Liver (tissue), 3 donors: ENCODE measurements around the gene CELF4.

ENCODE experiments used
- FOXA1 ChIP-seq: IDR thresholded peaks from 2 replicates; pipeline ENCODE4 v1.6.1; 2016; ENCODE audit warnings: antibody characterized with exemption
- GABPA ChIP-seq, 2 donors: IDR thresholded peaks in 1 of 2; conservative IDR thresholded peaks in 1 of 2; 2 replicates each; pipeline ENCODE4 v1.6.1; 2016; ENCODE audit warnings: antibody characterized with exemption in 2 of 2, mild to moderate bottlenecking in 1 of 2, moderate library complexity in 1 of 2
- TF ChIP-seq, protein P1 (sequence below): fragments of 150-350 bp; IDR thresholded peaks from 2 replicates; pipeline ENCODE4 v1.5.1; 2017; ENCODE audit warnings: improper control_type of control experiment, low read depth, low read length; ENCODE audit not compliant: missing input control
- TF ChIP-seq, protein P2 (sequence below): IDR thresholded peaks from 2 replicates; pipeline ENCODE4 v1.6.1; 2016; ENCODE audit warnings: antibody characterized with exemption, mild to moderate bottlenecking
- TF ChIP-seq, protein P3 (sequence below): IDR thresholded peaks from 2 replicates; pipeline ENCODE4 v1.6.1; 2016; ENCODE audit warnings: antibody characterized with exemption
- TF ChIP-seq, protein P4 (sequence below): IDR thresholded peaks from 2 replicates; pipeline ENCODE4 v1.6.1; 2016; ENCODE audit warnings: antibody characterized with exemption
- donor health status: healthy.
- donor health status: healthy.

DNA sequence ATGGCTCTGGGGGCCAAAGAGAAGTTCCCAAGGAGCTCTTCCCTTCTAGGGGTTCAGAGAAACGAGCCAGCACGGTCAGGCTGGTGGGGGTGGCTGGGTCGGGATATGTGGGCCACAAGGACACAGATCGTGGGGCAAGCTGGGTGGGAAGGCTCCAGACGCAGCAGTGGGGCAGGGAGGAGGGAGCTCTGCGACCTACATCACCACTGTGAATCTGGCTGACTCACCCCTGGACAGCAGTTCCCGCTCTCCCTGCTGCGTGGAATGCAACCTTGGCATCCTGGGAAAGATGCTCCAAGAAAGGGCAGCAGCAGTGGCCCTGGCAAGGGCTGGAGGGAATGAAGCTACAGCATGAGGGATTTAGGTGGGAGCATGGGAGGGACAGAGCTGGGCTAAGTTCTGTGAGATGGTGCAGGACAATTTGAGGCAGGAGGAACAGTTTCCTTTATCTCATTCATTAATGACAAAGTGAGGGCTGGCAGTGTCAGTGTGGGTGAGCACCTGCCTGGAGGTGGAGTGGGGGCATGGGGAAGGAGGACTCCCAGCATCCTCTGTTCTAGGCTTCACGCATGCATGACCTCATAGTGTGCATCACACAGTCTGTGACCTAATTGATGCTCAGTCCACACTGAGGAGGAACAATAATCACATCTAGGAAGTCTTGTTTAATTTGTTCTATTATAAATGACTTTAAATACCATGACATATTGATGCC is 25.0 kb downstream of the CELF4 start:
- TF ChIP-seq GABPA (IDR thresholded peaks at IDR 0.05 in 1 of 2, conservative IDR thresholded peaks at IDR 0.05 in 1 of 2) (no peak), FOXA1 (no peak)
- TF ChIP-seq, protein P1, sequence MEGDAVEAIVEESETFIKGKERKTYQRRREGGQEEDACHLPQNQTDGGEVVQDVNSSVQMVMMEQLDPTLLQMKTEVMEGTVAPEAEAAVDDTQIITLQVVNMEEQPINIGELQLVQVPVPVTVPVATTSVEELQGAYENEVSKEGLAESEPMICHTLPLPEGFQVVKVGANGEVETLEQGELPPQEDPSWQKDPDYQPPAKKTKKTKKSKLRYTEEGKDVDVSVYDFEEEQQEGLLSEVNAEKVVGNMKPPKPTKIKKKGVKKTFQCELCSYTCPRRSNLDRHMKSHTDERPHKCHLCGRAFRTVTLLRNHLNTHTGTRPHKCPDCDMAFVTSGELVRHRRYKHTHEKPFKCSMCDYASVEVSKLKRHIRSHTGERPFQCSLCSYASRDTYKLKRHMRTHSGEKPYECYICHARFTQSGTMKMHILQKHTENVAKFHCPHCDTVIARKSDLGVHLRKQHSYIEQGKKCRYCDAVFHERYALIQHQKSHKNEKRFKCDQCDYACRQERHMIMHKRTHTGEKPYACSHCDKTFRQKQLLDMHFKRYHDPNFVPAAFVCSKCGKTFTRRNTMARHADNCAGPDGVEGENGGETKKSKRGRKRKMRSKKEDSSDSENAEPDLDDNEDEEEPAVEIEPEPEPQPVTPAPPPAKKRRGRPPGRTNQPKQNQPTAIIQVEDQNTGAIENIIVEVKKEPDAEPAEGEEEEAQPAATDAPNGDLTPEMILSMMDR: no peak
- TF ChIP-seq, protein P2, sequence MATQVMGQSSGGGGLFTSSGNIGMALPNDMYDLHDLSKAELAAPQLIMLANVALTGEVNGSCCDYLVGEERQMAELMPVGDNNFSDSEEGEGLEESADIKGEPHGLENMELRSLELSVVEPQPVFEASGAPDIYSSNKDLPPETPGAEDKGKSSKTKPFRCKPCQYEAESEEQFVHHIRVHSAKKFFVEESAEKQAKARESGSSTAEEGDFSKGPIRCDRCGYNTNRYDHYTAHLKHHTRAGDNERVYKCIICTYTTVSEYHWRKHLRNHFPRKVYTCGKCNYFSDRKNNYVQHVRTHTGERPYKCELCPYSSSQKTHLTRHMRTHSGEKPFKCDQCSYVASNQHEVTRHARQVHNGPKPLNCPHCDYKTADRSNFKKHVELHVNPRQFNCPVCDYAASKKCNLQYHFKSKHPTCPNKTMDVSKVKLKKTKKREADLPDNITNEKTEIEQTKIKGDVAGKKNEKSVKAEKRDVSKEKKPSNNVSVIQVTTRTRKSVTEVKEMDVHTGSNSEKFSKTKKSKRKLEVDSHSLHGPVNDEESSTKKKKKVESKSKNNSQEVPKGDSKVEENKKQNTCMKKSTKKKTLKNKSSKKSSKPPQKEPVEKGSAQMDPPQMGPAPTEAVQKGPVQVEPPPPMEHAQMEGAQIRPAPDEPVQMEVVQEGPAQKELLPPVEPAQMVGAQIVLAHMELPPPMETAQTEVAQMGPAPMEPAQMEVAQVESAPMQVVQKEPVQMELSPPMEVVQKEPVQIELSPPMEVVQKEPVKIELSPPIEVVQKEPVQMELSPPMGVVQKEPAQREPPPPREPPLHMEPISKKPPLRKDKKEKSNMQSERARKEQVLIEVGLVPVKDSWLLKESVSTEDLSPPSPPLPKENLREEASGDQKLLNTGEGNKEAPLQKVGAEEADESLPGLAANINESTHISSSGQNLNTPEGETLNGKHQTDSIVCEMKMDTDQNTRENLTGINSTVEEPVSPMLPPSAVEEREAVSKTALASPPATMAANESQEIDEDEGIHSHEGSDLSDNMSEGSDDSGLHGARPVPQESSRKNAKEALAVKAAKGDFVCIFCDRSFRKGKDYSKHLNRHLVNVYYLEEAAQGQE: no peak
- TF ChIP-seq, protein P3, sequence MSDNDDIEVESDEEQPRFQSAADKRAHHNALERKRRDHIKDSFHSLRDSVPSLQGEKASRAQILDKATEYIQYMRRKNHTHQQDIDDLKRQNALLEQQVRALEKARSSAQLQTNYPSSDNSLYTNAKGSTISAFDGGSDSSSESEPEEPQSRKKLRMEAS: no peak
- TF ChIP-seq, protein P4, sequence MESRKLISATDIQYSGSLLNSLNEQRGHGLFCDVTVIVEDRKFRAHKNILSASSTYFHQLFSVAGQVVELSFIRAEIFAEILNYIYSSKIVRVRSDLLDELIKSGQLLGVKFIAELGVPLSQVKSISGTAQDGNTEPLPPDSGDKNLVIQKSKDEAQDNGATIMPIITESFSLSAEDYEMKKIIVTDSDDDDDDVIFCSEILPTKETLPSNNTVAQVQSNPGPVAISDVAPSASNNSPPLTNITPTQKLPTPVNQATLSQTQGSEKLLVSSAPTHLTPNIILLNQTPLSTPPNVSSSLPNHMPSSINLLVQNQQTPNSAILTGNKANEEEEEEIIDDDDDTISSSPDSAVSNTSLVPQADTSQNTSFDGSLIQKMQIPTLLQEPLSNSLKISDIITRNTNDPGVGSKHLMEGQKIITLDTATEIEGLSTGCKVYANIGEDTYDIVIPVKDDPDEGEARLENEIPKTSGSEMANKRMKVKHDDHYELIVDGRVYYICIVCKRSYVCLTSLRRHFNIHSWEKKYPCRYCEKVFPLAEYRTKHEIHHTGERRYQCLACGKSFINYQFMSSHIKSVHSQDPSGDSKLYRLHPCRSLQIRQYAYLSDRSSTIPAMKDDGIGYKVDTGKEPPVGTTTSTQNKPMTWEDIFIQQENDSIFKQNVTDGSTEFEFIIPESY: no peak
